22Rv1 (cell line): ENCODE data around the gene LRSAM1.

Experiments used
- CTCF ChIP-seq: fragments of 450-650 bp; IDR thresholded peaks from 2 replicates; pipeline ENCODE4 v1.5.1; 2017; ENCODE audit warnings: mild to moderate bottlenecking
- ZFX ChIP-seq: fragments of 450-650 bp; IDR thresholded peaks from 2 replicates; pipeline ENCODE4 v1.6.1; 2017; ENCODE audit warnings: antibody characterized with exemption, borderline replicate concordance

GRCh38 chr9:127419348-127419747 is 32.0 kb upstream of the LRSAM1 start:
- no peak for TF ChIP-seq CTCF
- TF ChIP-seq ZFX = no peak
